ENCODE measurements around the gene S100A5. TPM values are rescaled to one million over a fixed set of nuclear protein-coding genes. Genes with fewer than 3 reads are reported as not detected.

Gene S100A5
- total RNA-seq, 2 experiments from 2014 or later: 1.2 to 1.6 TPM

DNA sequence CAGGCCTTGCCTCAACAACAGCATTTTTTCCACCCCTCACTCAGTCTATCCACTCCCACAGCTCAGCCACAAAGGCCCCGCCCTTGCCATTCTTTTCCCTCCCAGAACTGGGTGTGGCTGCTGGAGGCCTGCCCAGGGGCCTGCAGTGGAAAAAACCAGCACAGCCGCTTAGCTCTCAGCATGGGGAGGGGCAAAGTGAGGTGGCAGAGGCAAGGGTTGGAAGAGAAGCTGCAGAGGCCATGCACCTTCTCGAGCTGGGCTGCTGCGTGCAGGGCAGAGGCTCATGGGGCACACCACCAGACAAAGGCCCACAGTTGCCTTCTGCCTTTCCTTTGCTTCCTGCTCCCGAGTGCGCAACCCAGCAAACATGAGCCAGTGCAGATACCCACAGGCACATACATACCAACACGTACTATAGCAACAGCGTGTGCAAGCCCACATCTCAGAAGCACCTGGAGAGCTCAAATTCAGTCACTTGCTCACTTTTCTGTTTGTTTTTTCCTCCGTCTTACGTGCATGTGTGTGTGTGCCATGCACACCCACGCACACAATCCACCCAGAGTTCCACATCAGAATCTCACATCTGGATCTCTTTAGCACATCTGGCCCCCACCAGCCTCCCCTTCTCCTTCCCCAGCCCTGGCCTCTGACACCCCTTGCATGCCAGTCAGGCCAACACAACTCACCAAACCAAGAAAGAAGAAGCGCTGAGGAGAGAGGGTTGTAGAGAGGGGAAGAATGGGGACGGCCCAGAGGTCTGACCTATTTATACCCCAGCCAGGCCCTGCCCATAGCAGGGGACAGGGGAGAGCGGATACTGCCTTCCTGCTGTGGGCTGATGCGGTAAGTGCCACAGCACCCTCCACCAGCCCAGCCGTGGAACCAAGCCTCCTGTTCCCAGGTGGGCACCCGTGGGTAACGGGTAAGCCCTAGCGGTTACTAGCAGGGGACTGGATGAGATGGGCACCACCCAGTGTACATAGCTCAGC is 4.6 kb upstream of the S100A5 start, which contains the start of gene S100A4:
Gene S100A4 (minus strand): TSS at position 740 of the 989 bp plus-strand sequence. CDS start 1,012 bp downstream, outside the sequence.
- Mint-ChIP-seq H3K36me3 (peaks cover 22% of the 10 kb centered on the region), H3K27ac (peak within 1 kb of the TSS; percentile 98), H3K9me3 (peaks cover 2% of the 10 kb centered on the region), H3K4me1 (peaks cover 65% of the 10 kb centered on the region), H3K4me3 (peak within 1 kb of the TSS; percentile 82), H3K27me3 (no peaks in the 10 kb centered on the region)
- DNase-seq: peak; percentile 95

DNA sequence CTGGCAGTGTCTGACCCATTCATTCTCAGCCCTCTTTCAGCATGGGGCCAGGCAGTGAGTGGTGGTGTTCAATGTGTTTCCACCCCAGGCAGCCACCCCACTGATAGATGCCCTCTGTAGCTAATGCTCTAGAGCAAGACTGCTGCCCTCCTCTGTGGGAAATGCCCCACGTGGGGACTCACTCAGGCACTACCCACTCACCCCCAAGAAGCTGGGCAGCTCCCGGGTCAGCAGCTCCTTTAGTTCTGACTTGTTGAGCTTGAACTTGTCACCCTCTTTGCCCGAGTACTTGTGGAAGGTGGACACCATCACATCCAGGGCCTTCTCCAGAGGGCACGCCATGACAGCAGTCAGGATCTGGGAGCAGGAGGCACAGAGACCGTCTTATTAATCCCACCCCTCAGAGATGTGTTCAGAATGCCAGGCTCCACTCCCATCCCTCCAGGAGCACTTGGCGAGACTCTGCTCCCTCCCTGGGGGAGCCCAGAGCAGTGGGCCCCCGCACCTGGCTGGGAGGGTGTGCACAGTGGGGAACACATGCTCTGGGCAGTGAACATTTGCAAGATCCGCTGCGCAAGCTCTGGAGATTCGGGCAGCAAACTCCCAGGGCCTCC is 3.8 kb upstream of the S100A5 start:
- Mint-ChIP-seq H3K27me3 (no peaks in the 10 kb centered on the region), H3K4me3 (peak overlapping the region; percentile 82), H3K9me3 (peaks cover 2% of the 10 kb centered on the region), H3K27ac (peak overlapping the region; percentile 98), H3K36me3 (peaks cover 22% of the 10 kb centered on the region), H3K4me1 (peaks cover 71% of the 10 kb centered on the region)
- DNase-seq: no peak

DNA sequence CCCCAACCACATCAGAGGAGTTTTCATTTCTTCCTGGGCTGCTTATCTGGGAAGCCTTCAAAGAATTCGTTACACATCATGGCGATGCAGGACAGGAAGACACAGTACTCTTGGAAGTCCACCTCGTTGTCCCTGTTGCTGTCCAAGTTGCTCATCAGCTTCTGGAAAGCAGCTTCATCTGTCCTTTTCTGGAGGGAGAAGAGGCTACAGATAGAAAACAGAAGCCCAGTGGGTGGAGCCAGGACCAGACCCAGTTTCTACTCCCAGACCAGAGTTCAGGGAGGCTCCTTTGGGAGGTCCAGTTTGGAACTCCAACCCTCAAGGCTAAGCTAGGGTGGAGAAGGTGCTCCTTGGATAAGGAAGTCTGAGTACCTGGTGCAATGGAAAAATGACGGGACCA is 3.0 kb upstream of the S100A5 start:
- peaks cover 22% of the 10 kb centered on the region for H3K36me3 Mint-ChIP-seq
- H3K4me1 Mint-ChIP-seq: peaks cover 72% of the 10 kb centered on the region
- peaks cover 2% of the 10 kb centered on the region for H3K9me3 Mint-ChIP-seq
- no peak for DNase-seq
- no peaks in the 10 kb centered on the region for H3K27me3 Mint-ChIP-seq
- peak overlapping the region; percentile 27 for H3K4me3 Mint-ChIP-seq
- H3K27ac Mint-ChIP-seq: peak overlapping the region; percentile 98

DNA sequence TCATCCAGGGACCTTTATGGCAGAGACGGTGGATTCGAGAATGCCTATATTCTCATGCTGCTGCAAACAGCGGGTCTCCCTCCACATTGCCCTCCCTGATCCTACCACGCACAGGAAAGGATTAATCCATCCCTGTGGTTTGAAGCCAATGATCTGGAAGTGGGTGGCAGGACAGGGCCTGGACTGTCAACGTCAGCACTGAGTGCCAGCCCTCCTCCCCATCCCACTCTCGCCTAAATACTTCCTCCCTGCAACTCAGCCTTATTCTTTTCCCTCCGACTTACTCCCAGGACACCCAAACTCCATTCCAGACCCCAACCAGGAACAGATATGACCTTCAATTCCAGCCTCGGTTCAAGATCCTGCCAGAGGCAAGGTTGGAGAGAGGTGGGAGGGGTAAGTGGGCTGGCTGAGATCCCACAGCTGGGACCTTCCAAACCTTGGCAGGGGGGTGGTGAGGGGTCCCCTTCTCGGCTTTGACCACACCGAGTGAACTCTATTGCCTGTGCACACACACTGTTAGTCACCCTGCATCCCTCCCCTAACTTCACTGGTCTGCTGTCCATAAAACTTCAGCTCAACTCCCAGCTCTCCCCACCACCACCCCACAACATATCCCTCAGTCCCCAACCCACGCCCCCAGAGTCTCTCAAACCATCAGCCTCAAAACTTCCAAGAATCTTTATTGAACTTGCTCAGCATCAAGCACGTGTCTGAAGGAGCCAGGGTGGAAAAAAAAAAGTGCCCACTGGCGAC is 2.4 kb upstream of the S100A5 start:
- Mint-ChIP-seq H3K27me3 (no peaks in the 10 kb centered on the region), H3K9me3 (peaks cover 2% of the 10 kb centered on the region), H3K36me3 (peaks cover 22% of the 10 kb centered on the region), H3K4me1 (peaks cover 68% of the 10 kb centered on the region), H3K27ac (peak overlapping the region; percentile 98), H3K4me3 (peak overlapping the region; percentile 15)
- DNase-seq: no peak

DNA sequence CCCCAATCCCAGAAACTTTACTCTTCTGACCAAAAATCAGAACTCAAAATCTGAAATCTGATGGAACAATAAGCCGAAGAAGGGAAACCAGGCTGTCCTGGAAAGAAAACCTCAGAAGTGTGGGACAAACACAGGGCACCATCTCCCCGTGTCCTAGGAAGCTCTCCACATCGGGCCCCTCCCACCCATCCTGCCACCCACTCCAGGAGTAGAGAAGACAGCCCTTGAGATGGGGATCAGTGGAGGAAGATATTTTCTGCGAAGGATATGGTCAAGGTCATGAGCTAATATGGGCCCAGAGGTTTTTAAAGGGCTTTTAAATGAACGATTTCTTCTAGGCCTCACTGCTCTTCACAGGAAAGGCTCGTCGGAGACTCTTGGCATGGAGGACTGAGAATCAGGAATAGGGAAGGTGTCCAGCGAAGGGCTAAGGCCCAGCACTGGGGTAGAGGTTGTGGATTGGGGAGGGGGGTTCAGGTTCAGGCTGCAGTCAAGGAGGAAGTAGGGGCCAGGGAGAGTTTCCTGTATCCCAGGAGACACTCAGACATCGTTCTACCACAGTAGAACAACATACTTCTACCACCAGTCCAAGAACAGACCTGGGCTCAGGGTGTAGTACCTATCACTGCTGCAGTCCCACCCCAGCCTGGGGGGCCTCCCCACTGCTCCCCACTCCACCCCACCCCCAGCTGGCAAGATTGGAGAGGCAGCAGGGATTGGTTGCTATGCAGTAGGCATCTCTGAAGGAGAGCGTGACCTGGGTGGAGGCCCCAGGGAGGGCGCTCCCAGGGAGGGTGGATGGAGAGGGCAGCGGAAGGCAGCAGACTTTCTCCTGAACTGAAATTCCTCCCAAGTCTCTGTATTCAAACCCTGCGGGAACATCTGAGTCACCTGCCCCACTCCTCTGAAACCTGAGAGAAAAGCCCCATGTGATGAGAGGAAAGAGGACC is 1.2 kb upstream of the S100A5 start:
- peaks cover 2% of the 10 kb centered on the region for H3K9me3 Mint-ChIP-seq
- DNase-seq: no peak
- H3K4me1 Mint-ChIP-seq: peaks cover 71% of the 10 kb centered on the region
- peaks cover 22% of the 10 kb centered on the region for H3K36me3 Mint-ChIP-seq
- no peaks in the 10 kb centered on the region for H3K27me3 Mint-ChIP-seq
- H3K4me3 Mint-ChIP-seq: no peak overlapping the region
- peak overlapping the region; percentile 86 for H3K27ac Mint-ChIP-seq

DNA sequence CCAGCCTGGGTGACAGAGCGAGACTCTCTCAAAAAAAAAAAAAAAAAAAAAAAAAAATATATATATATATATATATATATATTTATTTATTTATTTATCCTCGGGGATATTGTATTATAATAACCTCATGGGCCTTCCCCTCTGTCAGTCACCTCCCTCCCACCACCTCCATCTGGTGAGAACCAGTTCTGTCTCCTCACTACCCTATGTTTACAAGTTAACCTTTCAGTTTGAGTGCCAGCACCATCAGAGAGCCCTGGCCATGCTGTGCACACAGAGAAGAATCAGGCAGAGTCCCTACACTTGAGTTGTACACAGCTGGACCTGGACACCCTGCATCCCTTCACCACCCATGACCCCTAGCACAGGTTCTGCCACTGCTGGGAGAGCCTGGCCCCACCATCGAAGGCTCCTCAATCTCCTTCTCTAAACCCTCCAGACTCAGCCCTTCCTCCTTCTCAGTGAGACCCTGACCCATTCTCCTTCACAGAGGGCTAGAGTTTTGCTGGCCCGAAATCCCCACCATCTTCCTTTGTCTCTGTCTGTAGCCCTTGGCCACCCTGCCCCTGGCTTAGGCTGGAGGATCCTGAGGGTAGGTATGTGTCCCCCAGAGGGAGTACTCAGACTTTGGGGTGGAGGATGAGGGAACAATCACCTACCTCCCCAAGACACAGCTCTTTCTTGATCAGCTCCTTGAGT is 1.2 kb downstream of the S100A5 start:
- H3K36me3 Mint-ChIP-seq: peaks cover 27% of the 10 kb centered on the region
- no peaks in the 10 kb centered on the region for H3K9me3 Mint-ChIP-seq
- H3K4me1 Mint-ChIP-seq: peaks cover 67% of the 10 kb centered on the region
- no peak overlapping the region for H3K4me3 Mint-ChIP-seq
- DNase-seq: no peak
- H3K27ac Mint-ChIP-seq: peak overlapping the region; percentile 86
- H3K27me3 Mint-ChIP-seq: no peaks in the 10 kb centered on the region

DNA sequence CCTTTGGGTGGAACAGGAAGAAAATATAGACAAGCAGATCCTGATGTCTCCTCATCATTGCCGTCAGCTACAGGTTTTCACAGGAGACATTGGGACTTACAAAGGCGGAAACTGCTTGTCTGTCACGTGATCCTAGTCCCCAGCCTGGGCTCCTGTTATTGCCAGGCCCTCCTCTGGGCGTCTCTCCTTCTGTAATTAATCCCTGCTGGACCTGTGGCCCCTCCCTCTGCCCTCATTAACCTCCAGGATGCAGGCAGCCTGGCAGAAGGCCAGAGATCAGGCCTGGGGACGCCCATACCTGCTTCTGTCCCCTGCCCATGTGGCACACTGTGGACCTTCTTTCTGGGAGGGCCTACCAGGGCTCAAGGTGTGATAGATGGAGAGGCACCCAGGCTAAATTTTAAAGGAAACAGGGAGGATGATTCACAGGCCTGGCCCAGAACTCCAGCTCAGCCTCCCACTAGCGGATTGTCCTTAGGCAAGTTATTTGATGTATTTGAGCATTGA is 2.4 kb downstream of the S100A5 start:
- Mint-ChIP-seq H3K27ac (no peak overlapping the region), H3K4me3 (no peak overlapping the region), H3K27me3 (no peaks in the 10 kb centered on the region), H3K9me3 (no peaks in the 10 kb centered on the region), H3K36me3 (peaks cover 25% of the 10 kb centered on the region), H3K4me1 (peaks cover 67% of the 10 kb centered on the region)
- no peak for DNase-seq

DNA sequence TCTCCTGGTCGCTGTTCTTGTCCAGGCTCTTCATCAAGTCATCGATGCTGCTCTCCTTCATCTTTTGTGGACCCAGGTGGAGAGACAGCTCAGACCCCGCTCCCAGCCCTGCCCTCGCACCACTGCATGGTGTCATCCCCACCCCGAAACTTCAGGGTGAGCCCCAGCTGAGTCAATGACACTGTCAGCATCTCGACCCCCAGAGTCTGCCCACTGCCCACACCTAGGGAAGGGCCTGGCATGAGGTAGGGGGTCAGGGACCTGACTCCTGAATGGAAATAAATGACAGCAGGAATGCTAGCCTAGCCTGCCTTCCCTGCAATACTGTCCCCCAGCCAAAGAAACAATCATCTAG is 3.4 kb downstream of the S100A5 start:
- Mint-ChIP-seq H3K9me3 (no peaks in the 10 kb centered on the region), H3K27ac (peak overlapping the region; percentile 99), H3K4me3 (no peak overlapping the region), H3K27me3 (no peaks in the 10 kb centered on the region), H3K4me1 (peaks cover 67% of the 10 kb centered on the region), H3K36me3 (peaks cover 19% of the 10 kb centered on the region)
- DNase-seq: no peak

DNA sequence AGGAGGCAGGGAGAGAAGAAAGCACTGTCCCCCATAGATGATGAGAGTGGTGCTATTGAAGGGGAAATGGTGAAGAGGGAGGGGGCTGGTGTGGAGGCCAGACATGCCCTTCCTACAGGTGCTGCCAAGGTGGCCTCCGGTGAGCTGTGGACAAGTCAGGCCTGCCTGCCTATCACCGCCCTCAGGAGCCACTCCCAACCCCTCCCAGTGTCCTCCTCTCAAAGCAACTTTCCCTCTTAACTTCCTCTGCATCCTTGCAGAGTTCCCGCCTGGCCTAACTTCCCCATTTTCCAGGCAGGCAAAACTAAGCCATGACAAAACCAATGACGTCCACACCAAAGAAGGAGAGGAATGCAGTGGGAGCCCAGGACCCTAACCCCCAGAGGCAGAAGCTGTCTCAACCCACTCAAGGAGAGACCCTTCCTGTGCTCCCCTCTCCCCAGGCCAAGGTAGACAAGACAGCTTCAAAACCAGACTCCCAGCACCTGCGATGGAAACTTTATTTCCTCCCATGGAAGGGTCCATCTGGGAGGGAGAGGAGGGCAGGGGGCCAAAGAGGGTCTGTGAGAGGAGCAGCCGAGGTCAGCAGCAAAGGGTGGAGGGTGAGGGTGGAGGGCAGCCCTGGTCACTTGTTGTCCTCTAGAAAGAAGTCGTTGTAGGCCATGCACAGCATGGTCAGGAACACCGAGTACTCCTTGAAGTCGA is 3.9 kb downstream of the S100A5 start:
- no peak for DNase-seq
- Mint-ChIP-seq H3K4me3 (peak overlapping the region; percentile 92), H3K9me3 (no peaks in the 10 kb centered on the region), H3K27me3 (no peaks in the 10 kb centered on the region), H3K27ac (peak overlapping the region; percentile 99), H3K36me3 (peaks cover 19% of the 10 kb centered on the region), H3K4me1 (peaks cover 68% of the 10 kb centered on the region)

DNA sequence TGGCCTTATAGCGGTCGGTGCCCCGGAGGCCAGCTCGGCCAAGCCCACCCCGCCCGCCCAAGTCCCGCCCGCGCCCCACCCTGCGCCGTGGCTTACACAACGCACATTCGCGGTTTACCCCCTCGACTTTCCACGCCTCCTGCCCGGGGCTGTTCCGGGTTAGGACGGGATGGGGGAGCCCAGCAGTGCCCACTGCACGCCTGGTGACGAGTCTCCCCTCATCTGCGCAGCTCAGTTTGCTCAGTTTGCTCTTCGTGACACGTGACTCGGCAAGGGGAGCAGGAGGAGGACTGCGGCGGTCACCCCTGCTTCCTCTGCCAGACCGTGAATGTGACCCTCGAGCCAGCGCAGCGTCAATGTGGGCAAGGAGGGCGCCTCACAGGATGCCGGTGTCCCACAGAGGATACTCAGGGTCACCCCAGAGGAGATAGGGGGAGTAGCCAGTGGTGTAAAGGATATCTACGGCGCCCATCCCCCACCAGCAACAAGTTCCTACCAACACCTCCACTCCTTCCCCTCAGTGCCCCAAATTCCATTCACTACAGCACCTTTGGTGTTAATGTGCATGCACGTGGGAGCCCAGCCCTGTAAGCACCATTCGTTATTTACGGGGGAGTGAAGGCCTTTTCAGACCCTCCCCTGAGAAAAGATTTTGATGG is 4.6 kb downstream of the S100A5 start:
- no peaks in the 10 kb centered on the region for H3K27me3 Mint-ChIP-seq
- DNase-seq: peak; percentile 84
- peaks cover 19% of the 10 kb centered on the region for H3K36me3 Mint-ChIP-seq
- peaks cover 68% of the 10 kb centered on the region for H3K4me1 Mint-ChIP-seq
- no peaks in the 10 kb centered on the region for H3K9me3 Mint-ChIP-seq
- peak overlapping the region; percentile 93 for H3K4me3 Mint-ChIP-seq
- peak overlapping the region; percentile 99 for H3K27ac Mint-ChIP-seq

DNA sequence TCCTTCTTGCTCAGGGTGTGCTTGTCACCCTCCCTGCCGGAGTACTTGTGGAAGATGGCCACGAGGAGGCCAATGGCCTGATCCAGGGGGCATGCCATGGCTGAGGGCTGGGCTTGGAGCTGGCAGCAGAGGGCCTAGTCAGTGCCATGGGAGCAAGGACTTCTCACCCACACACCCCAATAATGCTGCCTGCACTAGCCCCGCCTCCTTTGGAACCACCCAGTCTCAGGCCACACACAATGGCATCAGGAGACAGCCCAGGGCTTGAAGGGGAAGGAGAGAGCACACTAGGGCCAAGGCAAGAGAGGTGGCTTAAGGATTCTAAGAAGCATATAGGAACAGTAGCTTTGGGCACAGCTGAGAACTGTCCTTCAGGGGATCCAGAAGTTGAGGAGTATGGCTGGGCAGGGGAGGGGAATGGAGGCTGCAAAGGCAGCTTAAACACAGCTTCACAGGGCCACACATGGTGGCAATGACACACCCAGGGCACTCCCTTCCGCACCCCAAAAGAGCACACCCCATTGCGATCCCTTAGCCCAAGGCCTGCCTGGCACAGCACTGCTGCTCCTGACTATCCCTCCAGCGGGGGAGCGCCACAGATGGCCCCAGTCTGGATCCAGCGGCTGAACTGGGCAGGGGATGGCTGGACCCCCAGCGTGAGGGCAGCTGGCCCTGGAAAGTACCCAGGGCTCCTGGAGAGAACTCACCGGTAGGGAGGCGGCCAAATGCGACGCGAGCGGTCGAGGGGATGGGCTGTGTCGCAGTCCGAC is 5.3 kb downstream of the S100A5 start, which contains the start of gene S100A6:
Gene S100A6 (minus strand): TSS at position 750 of the 770 bp plus-strand sequence. CDS start 652 bp downstream, at position 98.
- peak within 1 kb of the TSS; percentile 99 for H3K27ac Mint-ChIP-seq
- H3K36me3 Mint-ChIP-seq: peaks cover 19% of the 10 kb centered on the region
- peak; percentile 50 for DNase-seq
- peak within 1 kb of the TSS; percentile 93 for H3K4me3 Mint-ChIP-seq
- no peaks in the 10 kb centered on the region for H3K27me3 Mint-ChIP-seq
- peaks cover 67% of the 10 kb centered on the region for H3K4me1 Mint-ChIP-seq
- no peaks in the 10 kb centered on the region for H3K9me3 Mint-ChIP-seq

DNA sequence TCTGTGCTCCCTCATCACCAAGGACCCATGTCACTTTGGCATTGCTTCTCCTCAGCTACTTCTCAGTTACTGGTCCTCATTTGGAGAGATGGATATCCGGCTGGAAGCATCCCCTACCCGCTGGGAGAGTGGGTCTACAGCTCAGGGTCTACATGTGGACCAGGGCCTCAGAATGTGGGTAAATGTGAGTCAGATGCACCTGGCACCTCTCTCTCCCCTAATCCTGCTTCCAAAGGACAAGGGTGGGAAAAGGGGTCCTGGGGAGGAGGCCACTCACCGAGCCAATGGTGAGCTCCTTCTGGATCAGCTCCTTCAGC is 5.9 kb downstream of the S100A5 start:
- no peak for DNase-seq
- Mint-ChIP-seq H3K4me3 (peak overlapping the region; percentile 93), H3K27ac (peak overlapping the region; percentile 94), H3K9me3 (no peaks in the 10 kb centered on the region), H3K36me3 (peaks cover 19% of the 10 kb centered on the region), H3K4me1 (peaks cover 62% of the 10 kb centered on the region), H3K27me3 (no peaks in the 10 kb centered on the region)
